Epithelial cell of esophagus (primary cell): ENCODE results near the gene DHRSX.

Experiments used
- DNase-seq: peaks from one replicate; pipeline ENCODE4 v3.0.0; 2010; ENCODE audit warnings: low read depth
- H3K4me3 ChIP-seq: 2 replicates; pipeline ENCODE4 v1.5.1; 2011; ENCODE audit warnings: mild to moderate bottlenecking, low read length, control low read depth
- CTCF ChIP-seq: IDR thresholded peaks from 2 replicates; pipeline ENCODE4 v1.5.1; 2011; ENCODE audit warnings: low read depth, mild to moderate bottlenecking, low read length, control low read depth, inconsistent platforms; ENCODE audit not compliant: insufficient read depth; ENCODE audit errors: missing control alignments

Gene DHRSX

GRCh38 chrX:2408856-2409255 lies 91.9 kb downstream of the DHRSX start:
- no peak for DNase-seq

GRCh38 chrX:2406891-2407518 lies 93.8 kb downstream of the DHRSX start:
- no peak overlapping the region for H3K4me3 ChIP-seq
- no peak for DNase-seq
- no peak for TF ChIP-seq CTCF

More at GRCh38 chrX:2408856-2409255, 91.9 kb downstream of the DHRSX start:
- no peak overlapping the region for H3K4me3 ChIP-seq
- TF ChIP-seq CTCF: no peak

GRCh38 chrX:2404776-2405175 lies 96.0 kb downstream of the DHRSX start:
- H3K4me3 ChIP-seq: no peak overlapping the region
- DNase-seq: peak; percentile 68
- no peak for TF ChIP-seq CTCF

GRCh38 chrX:2402361-2402690 lies 98.5 kb downstream of the DHRSX start:
- DNase-seq: no peak
- TF ChIP-seq CTCF: no peak
- H3K4me3 ChIP-seq: peak overlapping the region; percentile 28

- peak; percentile 94 for DNase-seq
- peak overlapping the region; percentile 28 for H3K4me3 ChIP-seq
- no peak for TF ChIP-seq CTCF
Measured at GRCh38 chrX:2401590-2402360, 99.0 kb downstream of the DHRSX start.

GRCh38 chrX:2401201-2401589 lies 99.6 kb downstream of the DHRSX start:
- no peak for TF ChIP-seq CTCF
- H3K4me3 ChIP-seq: peak overlapping the region; percentile 28
- DNase-seq: peak; percentile 88

- H3K4me3 ChIP-seq: no peak overlapping the region
- DNase-seq: peak; percentile 59
- TF ChIP-seq CTCF: no peak
Measured at GRCh38 chrX:2398064-2398656, 102.6 kb downstream of the DHRSX start.
